NCI-H187 (cell line): ENCODE results near the gene SLFN14.
"Not testable (repeated sequence)": the region's sequence is repeated elsewhere in the genome, so short reads cannot be mapped to it uniquely, and the experiment has no call there.

Source experiments
- DNase-seq, 2 experiments: peaks; one replicate each; lab custom pipeline; 2025; lab: John Stamatoyannopoulos, UW

Gene SLFN14

DNA sequence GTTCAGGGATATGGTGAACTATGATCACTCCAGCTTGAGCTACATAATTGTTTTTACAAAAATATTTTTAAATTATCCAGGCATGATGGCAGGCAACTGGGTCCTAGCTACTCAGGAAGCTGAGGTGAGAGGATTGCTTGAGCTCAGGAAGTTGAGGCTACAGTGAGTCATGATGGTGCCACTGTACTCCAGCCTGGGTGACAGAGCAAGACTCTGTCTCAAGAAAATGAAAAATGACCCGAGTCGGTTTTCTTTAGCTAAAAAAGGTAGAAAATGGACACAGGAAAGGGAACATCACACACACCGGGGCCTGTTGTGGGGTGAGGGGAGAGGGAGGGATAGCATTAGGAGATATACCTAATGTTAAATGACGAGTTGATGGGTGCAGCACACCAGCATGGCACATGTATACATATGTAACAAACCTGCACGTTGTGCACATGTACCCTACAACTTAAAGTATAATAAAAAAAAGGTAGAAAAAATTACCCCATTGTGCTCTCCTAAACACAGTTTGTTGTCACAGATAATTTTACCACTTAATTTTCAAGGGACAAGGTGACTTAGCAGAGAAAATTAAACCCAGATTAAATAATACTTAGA lies 38.9 kb downstream of the SLFN14 start:
- not testable (repeated sequence) for DNase-seq

DNA sequence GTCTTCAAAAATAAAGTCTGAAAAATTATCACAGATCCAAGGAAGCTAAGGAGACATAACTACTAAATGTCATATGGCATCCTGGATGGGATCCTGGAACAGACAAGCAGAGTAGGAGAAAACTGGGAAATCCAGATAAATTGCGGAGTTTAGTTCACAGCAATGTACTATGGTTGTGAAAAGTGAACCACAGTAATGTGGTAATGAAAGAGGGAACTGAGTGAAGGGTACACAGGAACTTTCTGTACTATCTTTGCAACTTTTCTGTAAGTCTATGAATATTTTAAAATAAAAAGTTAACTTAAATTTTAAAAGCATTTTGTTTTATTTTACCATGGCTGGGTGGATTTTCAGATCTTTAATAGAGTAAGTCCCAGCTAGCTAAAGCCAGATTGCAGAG lies 39.5 kb downstream of the SLFN14 start:
- no peak for DNase-seq

DNA sequence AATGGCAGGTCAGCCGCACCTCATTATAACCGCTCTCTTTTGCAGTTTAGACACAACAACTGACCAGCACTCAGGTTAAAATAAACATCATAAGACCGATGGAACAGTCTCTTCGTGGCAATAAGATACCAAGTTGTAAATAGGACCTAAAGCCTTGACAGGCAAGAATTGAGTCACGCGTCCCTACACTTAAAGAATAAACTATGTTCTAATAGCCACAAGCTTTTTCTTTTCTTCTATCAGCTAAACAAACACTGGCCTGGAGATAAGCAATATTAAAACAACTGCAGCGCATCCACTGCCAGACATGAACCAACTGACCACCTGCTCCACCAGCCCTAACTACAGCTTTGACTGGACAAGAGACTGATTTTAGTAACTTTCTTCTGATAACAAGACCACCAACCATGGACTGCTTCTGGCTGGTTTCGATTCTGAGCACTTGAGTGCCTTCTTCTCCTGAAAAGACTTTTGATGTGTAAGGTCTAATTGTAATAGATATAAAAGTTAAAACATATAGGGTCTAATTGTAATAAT lies 40.6 kb downstream of the SLFN14 start:
- DNase-seq, result no peak

DNA sequence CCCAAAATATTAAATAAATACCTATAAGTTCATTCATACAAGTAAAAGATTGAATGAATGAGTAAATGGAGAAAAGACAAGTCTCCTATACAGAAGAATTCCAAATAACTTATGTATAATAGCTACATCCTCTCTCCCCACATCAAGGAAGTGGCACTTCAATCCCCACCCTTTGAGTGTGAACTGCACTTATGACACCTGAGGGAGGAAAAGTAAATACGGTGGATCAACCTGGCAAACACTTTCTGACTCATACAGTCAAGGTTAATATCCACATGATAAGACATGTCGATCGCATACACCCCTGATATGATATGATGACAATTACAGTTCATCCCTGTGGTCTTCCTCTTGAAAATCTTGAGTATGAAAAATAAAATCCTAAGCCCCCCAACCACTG lies 41.2 kb downstream of the SLFN14 start:
- DNase-seq, result no peak

DNA sequence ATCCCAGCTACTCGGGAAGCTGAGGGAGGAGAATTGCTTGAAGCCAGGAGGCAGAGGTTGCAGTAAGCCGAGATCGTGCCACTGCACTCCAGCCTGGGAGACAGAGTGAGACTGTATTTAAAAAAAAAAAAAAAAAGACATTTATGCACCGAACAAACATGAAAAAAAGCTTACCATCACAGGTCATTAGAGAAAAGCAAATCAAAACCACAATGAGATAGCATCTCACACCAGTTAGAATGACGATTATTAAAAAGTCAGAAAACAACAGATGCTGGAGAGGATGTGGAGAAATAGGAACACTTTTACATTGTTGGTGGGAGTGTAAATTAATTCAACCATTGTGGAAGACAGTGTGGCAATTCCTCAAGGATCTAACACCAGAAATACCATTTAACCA lies 42.2 kb downstream of the SLFN14 start:
- DNase-seq, result not testable (repeated sequence)

DNA sequence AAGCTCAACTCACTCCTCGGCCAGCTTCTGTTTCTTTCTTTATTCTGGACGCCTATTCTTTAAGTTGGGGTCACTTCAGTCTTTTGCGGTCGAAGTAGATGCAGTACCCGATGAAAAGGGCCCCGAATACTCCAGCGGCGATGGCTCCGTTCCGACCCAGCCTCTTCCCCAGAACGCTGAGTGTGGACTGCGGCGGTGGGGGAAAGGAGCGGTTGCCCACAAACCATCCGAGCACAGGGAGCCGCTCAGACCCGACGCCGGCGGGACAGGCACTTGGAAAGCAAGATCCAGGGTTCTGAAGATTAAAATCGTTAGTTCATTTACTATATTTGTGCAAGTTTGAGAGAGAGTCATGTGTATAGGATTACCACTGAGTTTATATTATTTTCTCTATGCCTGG lies 45.6 kb downstream of the SLFN14 start:
- no peak for DNase-seq

DNA sequence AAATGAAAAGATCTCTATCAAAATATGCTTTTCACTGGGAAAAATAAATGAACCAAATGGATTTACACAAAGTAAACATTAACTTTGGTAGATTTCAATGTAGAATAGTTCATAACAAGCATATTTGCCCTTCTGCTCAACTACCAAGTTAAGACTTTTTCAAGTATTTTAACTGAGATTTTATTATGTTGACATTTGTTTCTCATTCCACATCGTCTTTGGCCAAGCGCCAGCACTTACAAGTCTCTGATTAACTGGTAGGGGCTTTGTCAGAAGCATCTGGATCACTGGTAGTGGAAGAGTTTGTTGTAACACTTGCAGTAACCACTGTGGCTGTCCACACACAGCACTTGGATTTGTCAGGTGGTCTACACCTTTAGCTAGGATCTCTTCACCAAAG lies 46.1 kb downstream of the SLFN14 start:
- no peak for DNase-seq
